C4-2B (cell line): Measurements from ENCODE around the gene PPP3CA.
A peak's percentile ranks its signal among the peaks of the same experiment; 100 is the strongest.

Source experiments
- H3K27ac ChIP-seq: fragments of 450-650 bp; 2 replicates; pipeline ENCODE4 v1.5.1; 2017
- ZFX ChIP-seq: fragments of 450-650 bp; IDR thresholded peaks from 2 replicates; pipeline ENCODE4 v1.6.1; 2017
- TF ChIP-seq, protein P1 (sequence below): fragments of 450-650 bp; conservative IDR thresholded peaks from 2 replicates; pipeline ENCODE4 v1.5.1; 2017; ENCODE audit warnings: mild to moderate bottlenecking

PPP3CA gene

GRCh38 chr4:101122019-101122418 is 225.3 kb downstream of the PPP3CA start:
- TF ChIP-seq, protein P1, sequence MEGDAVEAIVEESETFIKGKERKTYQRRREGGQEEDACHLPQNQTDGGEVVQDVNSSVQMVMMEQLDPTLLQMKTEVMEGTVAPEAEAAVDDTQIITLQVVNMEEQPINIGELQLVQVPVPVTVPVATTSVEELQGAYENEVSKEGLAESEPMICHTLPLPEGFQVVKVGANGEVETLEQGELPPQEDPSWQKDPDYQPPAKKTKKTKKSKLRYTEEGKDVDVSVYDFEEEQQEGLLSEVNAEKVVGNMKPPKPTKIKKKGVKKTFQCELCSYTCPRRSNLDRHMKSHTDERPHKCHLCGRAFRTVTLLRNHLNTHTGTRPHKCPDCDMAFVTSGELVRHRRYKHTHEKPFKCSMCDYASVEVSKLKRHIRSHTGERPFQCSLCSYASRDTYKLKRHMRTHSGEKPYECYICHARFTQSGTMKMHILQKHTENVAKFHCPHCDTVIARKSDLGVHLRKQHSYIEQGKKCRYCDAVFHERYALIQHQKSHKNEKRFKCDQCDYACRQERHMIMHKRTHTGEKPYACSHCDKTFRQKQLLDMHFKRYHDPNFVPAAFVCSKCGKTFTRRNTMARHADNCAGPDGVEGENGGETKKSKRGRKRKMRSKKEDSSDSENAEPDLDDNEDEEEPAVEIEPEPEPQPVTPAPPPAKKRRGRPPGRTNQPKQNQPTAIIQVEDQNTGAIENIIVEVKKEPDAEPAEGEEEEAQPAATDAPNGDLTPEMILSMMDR = no peak
- TF ChIP-seq ZFX = no peak
- H3K27ac ChIP-seq = no peak overlapping the region

GRCh38 chr4:101119141-101119540 is 228.2 kb downstream of the PPP3CA start:
- no peak for TF ChIP-seq ZFX
- TF ChIP-seq, protein P1 = no peak
- no peak overlapping the region for H3K27ac ChIP-seq

DNA sequence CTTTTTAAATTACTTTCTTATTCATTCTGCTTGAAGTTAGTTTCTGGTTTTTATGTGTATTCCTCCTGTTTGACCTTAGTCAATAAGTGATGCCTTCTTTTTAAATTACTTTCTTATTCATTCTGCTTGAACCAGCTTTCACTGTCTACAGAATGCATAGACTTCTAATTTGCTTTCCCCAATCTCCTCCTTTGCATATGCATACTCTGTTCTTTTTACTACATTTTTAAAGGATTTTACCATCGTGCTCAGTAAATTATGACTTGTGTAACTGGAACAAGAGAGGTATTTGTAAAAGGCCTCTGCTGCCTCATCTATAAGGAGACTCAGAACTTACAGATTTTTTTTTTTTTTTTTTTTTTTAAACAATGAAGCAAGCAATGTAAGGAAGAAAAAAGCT is 228.7 kb downstream of the PPP3CA start:
- TF ChIP-seq, protein P1 = no peak
- TF ChIP-seq ZFX = no peak
- no peak overlapping the region for H3K27ac ChIP-seq

GRCh38 chr4:101115887-101116286 is 231.4 kb downstream of the PPP3CA start:
- H3K27ac ChIP-seq = no peak overlapping the region
- TF ChIP-seq, protein P1 = no peak
- no peak for TF ChIP-seq ZFX

DNA sequence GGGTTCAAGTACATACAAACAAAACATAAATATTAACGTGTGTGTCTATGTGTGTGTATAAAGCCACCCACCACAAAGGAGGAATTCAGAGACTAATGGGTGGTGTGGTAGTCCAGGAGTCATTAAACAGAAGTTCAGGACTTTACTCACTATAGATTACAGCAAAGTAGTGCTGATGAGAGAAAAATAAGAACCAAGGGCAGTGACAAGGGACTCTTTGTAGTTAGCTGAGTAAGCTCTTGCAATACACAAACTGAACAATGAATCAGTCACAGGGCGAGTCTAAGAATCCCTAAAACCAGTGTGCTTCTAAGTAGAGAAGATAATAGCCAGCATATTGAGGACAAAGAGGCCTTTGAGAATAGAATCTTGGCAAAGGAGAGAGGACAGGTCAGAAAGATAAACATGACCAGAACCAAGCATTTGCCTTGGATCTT is 232.4 kb downstream of the PPP3CA start:
- no peak overlapping the region for H3K27ac ChIP-seq

GRCh38 chr4:101104312-101105052 is 242.8 kb downstream of the PPP3CA start:
- peak overlapping the region; percentile 53 for H3K27ac ChIP-seq
- no peak for TF ChIP-seq ZFX
- TF ChIP-seq, protein P1 = no peak

More for the DNA sequence above, 232.4 kb downstream of the PPP3CA start:
- TF ChIP-seq ZFX = no peak
- TF ChIP-seq, protein P1 = no peak

DNA sequence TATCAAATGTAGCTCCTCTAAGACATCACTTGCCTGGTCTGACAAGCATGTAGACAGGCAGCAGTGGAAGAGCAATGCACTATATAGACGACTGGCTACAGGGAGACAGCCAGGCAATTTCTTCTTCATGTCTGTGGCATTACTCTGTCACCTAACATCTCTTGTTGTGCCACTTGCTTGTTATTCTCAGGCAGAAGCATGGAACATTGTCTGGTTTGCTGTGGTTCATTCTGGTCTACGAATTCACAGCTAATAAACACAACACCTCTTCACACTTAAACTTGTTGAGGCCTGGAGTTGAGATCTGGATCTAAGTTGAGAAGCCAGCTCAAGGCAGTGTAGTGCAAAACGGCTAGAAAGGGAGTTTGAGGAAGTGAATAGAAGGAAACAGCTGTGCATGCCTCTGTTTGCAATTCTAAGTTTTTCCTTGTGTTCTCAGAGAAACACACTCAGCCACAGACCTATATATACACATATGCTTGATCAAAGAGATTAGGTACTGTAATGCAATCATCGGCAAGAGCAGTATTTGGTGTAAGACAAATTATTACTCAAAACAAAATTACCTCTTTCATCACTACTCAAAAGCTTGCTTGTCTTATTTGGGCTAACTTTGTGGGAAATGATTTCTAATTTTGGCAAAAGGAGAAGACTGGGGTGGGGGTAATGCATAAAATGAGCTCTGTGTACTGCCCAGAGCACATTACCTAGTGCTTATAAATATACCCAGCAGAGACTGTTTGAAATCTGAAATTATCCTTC is 243.8 kb downstream of the PPP3CA start:
- TF ChIP-seq, protein P1 = no peak
- no peak for TF ChIP-seq ZFX

More for the DNA sequence above, 243.8 kb downstream of the PPP3CA start:
- H3K27ac ChIP-seq = peak overlapping the region; percentile 66; the same call in 1 of the 2 replicates
